ACHN (cell line): ENCODE measurements around the gene S100A5.
"Not testable (repeated sequence)": the region's sequence is repeated elsewhere in the genome, so short reads cannot be mapped to it uniquely, and the experiment has no call there.

Experiments used
- DNase-seq: peaks from one replicate; pipeline ENCODE4 v3.0.0-alpha.2; 2015
- in situ Hi-C: cut with HindIII; loops from 2 replicates; pipeline ENCODE4 v1.10.0; 2017; ENCODE audit warnings: low sequenced_read_pairs, low pct_ligation_motif_present, low pct_unique_long_range_greater_than_20kb

S100A5 gene

DNA sequence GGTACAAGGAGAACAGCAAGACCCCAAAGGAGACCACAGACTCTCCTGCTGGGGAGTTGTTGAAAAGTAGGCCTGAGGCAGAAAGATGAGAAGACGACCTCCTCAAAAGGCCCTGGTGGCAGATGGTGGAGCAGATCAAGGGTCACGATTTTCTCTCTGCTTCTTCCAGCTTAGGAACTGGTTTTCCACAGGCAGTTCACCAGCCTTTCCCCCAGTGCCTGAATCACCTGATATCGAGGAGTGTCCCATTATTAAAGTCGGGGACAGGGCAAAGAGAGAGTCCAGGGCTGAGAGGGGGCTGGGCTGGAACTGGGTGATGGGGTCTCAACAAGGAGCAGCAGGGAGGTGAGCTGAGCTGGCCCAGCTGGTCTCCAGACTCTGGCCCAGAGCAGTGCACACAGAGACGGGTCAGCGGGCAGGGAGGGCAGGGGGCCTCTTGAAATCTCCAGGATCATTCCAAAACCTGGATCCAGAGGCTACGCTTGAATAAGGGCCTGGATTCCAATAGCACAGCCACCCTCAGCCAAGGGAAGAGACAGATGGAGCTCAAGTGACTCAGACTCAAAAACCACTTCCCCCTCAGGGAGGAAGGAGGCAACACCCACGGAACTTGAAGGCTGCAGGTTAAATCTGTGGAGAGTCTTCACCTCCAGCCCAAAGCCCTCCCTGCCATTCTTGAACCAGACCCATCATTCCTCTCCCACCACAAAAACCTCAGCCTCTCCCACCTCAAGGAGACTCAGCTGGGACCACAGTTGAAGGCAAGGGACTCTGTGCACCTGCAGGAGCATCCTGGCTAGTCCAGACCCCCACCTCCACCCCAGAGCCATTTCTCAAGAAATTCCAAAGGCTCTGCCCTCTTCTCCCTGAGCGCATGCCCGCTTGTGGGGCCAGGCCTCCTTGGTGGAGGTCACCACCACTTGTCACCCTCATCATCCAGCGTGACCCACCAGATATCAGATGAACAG lies at the start of gene S100A5:
S100A5 (minus strand) TSS at position 541 of the 968 bp plus-strand sequence. CDS start 743 bp downstream, outside the sequence.
- peak; percentile 81 for DNase-seq
- in situ Hi-C loops = no loop called here

GRCh38 chr1:153588482-153588881 lies 47.7 kb upstream of the S100A5 start:
- DNase-seq = no peak
- in situ Hi-C loops = no loop called here

GRCh38 chr1:153588033-153588432 lies 47.3 kb upstream of the S100A5 start:
- DNase-seq, in situ Hi-C loops: not testable (repeated sequence)

GRCh38 chr1:153587314-153587713 lies 46.6 kb upstream of the S100A5 start:
- DNase-seq = no peak

GRCh38 chr1:153586347-153586746 lies 45.6 kb upstream of the S100A5 start:
- DNase-seq = no peak
- in situ Hi-C loops = no loop called here

More at GRCh38 chr1:153587314-153587713, 46.6 kb upstream of the S100A5 start:
- in situ Hi-C loops = no loop called here

GRCh38 chr1:153585006-153585405 lies 44.3 kb upstream of the S100A5 start:
- DNase-seq = no peak
- in situ Hi-C loops = no loop called here

GRCh38 chr1:153583976-153584375 lies 43.2 kb upstream of the S100A5 start:
- DNase-seq = no peak
- in situ Hi-C loops = no loop called here

DNA sequence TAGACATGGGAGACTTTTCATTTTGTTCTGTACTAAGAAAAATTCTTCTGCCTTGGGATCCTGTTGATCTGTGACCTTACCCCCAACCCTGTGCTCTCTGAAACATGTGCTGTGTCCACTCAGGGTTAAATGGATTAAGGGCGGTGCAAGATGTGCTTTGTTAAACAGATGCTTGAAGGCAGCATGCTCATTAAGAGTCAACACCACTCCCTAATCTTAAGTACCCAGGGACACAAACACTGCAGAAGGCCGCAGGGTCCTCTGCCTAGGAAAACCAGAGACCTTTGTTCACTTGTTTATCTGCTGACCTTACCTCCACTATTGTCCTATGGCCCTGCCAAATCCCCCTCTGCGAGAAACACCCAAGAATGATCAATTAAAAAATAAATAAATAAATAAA lies 42.8 kb upstream of the S100A5 start:
- in situ Hi-C loops, DNase-seq: not testable (repeated sequence)

GRCh38 chr1:153582836-153583235 lies 42.1 kb upstream of the S100A5 start:
- in situ Hi-C loops, DNase-seq: not testable (repeated sequence)

- DNase-seq = no peak
- in situ Hi-C loops = no loop called here
These were observed 38.2 kb upstream of the S100A5 start for GRCh38 chr1:153578936-153579335.

GRCh38 chr1:153578490-153578889 lies 37.8 kb upstream of the S100A5 start:
- peak; percentile 20 for DNase-seq
- in situ Hi-C loops = no loop called here

DNA sequence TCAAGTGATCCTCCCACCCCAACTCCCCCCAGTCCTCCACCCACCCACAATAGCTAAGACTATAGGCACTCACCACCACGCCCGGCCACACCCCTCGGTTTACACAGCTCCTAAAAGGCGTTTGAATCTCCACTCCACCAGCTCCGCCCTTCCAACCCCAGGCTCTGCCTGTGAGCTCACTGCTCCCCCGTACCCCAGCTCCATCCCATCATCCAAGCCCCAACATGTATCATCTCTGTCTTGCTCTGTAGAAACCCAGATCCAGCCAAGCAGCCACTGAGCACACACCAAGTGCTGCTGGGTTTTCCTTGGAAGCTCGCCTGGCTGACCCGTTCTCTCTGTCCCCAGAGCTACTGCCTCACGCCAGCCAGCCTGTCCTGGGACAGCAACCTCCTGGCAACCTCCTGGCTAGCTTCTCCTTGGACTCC lies 36.9 kb upstream of the S100A5 start:
- in situ Hi-C loops = no loop called here
- DNase-seq = no peak

DNA sequence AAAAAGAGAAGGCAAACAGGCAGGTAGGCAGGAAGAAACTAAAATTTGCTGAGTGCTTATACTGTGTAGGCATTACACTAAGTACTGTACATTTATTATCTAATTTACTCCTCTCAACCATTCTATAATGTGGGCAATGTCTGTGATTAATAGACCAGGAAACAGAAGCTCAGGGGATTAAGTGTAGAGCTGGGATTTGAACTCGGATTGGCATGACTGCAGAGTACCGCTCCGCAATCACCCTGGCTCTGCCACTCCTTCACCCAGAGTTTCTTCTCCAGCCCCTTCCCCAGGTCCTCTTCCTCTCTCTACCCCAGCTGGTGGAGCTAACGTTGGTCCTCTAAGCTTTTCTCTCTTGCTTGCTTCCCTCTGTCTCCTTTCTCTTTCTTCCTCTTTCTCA lies 36.4 kb upstream of the S100A5 start:
- in situ Hi-C loops = no loop called here
- no peak for DNase-seq

- in situ Hi-C loops = not testable (repeated sequence)
These were observed 34.8 kb upstream of the S100A5 start for GRCh38 chr1:153575497-153575896.

DNA sequence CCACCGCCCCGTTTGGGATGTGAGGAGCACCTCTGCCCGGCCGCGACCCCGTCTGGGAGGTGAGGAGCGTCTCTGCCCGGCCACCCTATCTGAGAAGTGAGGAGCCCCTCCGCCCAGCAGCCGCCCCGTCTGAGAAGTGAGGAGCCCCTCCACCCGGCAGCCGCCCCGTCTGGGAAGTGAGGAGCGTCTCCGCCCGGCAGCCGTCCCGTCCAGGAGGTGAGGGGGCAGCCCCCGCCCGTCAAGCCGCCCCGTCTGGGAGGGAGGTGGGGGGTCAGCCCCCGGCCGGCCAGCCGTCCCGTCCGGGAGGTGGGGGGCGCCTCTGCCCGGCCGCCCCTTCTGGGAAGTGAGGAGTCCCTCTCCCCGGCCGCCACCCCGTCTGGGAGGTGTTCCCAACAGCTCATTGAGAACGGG lies 34.4 kb upstream of the S100A5 start:
- DNase-seq, in situ Hi-C loops: not testable (repeated sequence)

More at GRCh38 chr1:153575497-153575896, 34.8 kb upstream of the S100A5 start:
- not testable (repeated sequence) for DNase-seq

GRCh38 chr1:153573351-153573750 lies 32.6 kb upstream of the S100A5 start:
- in situ Hi-C loops = no loop called here
- no peak for DNase-seq

DNA sequence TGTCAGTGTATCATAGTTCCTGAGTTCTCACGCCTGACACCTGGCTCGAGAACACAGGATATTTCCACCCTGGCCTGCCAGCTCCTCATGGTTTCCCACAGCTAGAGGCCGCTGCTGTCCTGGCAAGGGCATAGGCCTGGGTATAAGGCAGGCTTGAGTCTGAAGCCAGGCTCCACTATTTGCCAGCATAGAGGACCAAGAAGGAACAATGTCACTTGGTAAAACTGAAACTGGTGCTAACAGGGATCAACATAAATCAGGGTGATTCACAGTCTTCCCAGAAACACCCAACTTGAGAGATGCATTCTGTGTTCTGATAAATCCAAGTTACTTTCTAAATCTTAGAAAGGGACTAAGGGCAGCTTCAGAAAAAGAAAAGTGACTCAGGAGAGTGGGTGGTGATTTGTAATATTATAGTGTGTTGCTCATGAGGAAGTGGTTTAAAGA lies 31.9 kb upstream of the S100A5 start:
- in situ Hi-C loops = no loop called here
- peak; percentile 89 for DNase-seq

- in situ Hi-C loops = no loop called here
- no peak for DNase-seq
These were observed 31.0 kb upstream of the S100A5 start for GRCh38 chr1:153571706-153572105.

- in situ Hi-C loops = no loop called here
- no peak for DNase-seq
These were observed 30.1 kb upstream of the S100A5 start for GRCh38 chr1:153570874-153571273.

DNA sequence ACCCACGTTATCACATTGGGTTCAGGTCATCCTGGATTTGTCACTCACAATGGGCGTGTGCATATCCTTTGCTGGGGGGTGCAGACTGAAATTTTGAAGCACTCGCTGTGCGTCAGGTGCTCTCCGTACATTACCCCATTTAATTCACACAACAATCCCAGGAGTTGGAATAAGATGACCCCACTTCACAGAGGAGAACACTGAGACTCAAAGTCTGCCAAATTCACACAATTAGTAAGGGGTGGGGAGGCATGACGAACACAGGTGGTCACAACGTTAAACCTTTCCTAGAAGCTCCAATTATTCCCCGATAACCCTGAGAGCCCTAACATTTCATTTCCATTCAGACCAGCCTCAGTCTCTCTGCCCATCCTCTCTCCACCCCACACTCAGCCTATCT lies 28.7 kb upstream of the S100A5 start:
- no peak for DNase-seq
- in situ Hi-C loops = no loop called here
